HFF-Myc (cell line): ENCODE data around the gene MST1.

Experiments
- DNase-seq: peaks from one replicate; pipeline ENCODE4 v3.0.0-alpha.2; 2011; ENCODE audit warnings: low read depth; ENCODE audit errors: extremely low read depth
- H3K4me3 ChIP-seq: replicated peaks from 2 replicates; pipeline ENCODE4 v1.5.1; 2011; ENCODE audit warnings: low read depth, mild to moderate bottlenecking, control low read depth, low read length
- TF ChIP-seq, protein P1 (sequence below): IDR thresholded peaks from 2 replicates; pipeline ENCODE4 v1.5.1; 2012; ENCODE audit warnings: mild to moderate bottlenecking, low read depth, low read length, control low read depth; ENCODE audit errors: missing control alignments

MST1 gene

GRCh38 chr3:49661281-49661680 lies 28.0 kb downstream of the MST1 start:
- DNase-seq: no peak
- H3K4me3 ChIP-seq: no peak overlapping the region
- TF ChIP-seq, protein P1, sequence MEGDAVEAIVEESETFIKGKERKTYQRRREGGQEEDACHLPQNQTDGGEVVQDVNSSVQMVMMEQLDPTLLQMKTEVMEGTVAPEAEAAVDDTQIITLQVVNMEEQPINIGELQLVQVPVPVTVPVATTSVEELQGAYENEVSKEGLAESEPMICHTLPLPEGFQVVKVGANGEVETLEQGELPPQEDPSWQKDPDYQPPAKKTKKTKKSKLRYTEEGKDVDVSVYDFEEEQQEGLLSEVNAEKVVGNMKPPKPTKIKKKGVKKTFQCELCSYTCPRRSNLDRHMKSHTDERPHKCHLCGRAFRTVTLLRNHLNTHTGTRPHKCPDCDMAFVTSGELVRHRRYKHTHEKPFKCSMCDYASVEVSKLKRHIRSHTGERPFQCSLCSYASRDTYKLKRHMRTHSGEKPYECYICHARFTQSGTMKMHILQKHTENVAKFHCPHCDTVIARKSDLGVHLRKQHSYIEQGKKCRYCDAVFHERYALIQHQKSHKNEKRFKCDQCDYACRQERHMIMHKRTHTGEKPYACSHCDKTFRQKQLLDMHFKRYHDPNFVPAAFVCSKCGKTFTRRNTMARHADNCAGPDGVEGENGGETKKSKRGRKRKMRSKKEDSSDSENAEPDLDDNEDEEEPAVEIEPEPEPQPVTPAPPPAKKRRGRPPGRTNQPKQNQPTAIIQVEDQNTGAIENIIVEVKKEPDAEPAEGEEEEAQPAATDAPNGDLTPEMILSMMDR: no peak

GRCh38 chr3:49659756-49660155 lies 29.5 kb downstream of the MST1 start:
- DNase-seq: no peak
- TF ChIP-seq, protein P1: no peak
- H3K4me3 ChIP-seq: no peak overlapping the region

DNA sequence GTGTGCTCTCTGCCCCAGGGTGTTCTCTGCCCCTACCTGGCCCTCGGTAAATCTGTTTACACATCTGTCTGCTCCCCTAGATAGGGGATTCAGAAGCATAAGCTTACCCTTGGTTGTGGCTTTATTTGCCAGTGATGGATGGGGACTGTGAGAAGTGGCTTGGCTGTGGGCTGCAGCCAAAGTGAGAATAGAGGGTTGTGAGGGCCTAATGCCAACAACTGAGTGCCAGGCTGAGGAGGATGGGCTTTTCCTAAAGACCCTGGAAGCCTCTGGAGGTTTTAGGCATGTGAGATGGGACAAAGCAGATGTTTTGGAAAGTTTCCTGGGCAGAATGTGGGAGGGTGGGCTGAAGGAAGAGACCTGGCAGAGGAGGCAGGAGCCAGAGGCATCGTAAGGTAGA lies 30.6 kb downstream of the MST1 start:
- no peak for DNase-seq
- TF ChIP-seq, protein P1: no peak
- no peak overlapping the region for H3K4me3 ChIP-seq

GRCh38 chr3:49657208-49657915 lies 31.9 kb downstream of the MST1 start:
- no peak overlapping the region for H3K4me3 ChIP-seq
- TF ChIP-seq, protein P1: no peak
- no peak for DNase-seq

GRCh38 chr3:49656541-49657112 lies 32.6 kb downstream of the MST1 start:
- no peak for DNase-seq
- TF ChIP-seq, protein P1: no peak

GRCh38 chr3:49655731-49656285 lies 33.5 kb downstream of the MST1 start:
- TF ChIP-seq, protein P1: no peak
- no peak for DNase-seq
- no peak overlapping the region for H3K4me3 ChIP-seq

More at GRCh38 chr3:49656541-49657112, 32.6 kb downstream of the MST1 start:
- H3K4me3 ChIP-seq: no peak overlapping the region
